ENCODE data around the gene BET1.

DNA sequence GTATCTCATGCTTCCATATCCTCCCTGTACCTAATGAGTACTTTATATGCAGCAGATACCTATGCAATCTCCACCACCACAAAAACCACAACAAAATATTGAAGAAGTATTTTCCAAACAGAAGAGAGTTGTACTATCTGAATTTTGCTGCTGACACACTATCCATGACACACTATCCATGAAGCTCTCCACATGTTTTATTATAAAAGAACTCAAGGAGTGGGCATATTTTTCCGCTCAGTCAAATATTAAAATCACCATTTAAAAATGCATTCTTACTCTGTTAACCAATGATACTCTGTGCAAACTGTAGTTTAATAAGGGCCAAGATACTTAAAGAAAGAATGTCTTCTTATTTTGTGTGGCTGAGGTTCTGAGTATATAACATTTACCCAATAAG lies 2.8 kb downstream of the BET1 start:
- no peak for TF ChIP-seq POLR2AphosphoS5 (IDR thresholded peaks at IDR 0.05; ENCODE audit: borderline replicate concordance, low read depth, low read length)
- no peak for TF ChIP-seq EZH2 (IDR thresholded peaks at IDR 0.05)

Data from SK-N-MC (cell line).